Common myeloid progenitor, CD34-positive (primary cell): Measurements from ENCODE around the gene KCTD16.

ENCODE experiments used
- CTCF ChIA-PET: fragments of 350-600 bp; sonication (Branson Sonifier 250); formaldehyde crosslinking; loops from one replicate; lab custom pipeline; 2021; ENCODE audit warnings: antibody characterized with exemption; lab: Charles Lee
- POLR2A ChIA-PET: fragments of 350-600 bp; sonication (Branson Sonifier 250); formaldehyde crosslinking; loops from one replicate; lab custom pipeline; 2021; ENCODE audit warnings: antibody characterized with exemption; lab: Charles Lee
- DNase-seq, 3 donors: peaks; one replicate each; pipeline versions ENCODE4 v3.0.0 to v3.0.0-alpha.2; 2013
- H3K27ac ChIP-seq, 2 experiments: 1 replicate in 1 of 2; 2 replicates in 1 of 2; pipeline ENCODE4 v1.7.0; 2013; ENCODE audit warnings: inconsistent platforms in 2 of 2, low read length in 2 of 2, mild to moderate bottlenecking in 2 of 2, low read depth in 1 of 2, moderate library complexity in 1 of 2; ENCODE audit not compliant: severe bottlenecking in 2 of 2, insufficient read depth in 1 of 2, poor library complexity in 1 of 2
- H3K27me3 ChIP-seq, 5 experiments: replicated peaks in 2 of 5; 1 replicate in 3 of 5; 2 replicates in 2 of 5; pipeline versions ENCODE4 v1.6.1 to v1.7.0; 2013; ENCODE audit warnings: low read length in 4 of 5, mild to moderate bottlenecking in 2 of 5, moderate library complexity in 2 of 5, inconsistent platforms in 1 of 5; ENCODE audit not compliant: insufficient read depth in 5 of 5, control insufficient read depth in 4 of 5
- H3K36me3 ChIP-seq, 4 experiments: 1 replicate in 2 of 4; 2 replicates in 2 of 4; pipeline versions ENCODE4 v1.6.1 to v1.7.0; 2013; ENCODE audit warnings: low read length in 3 of 4, control low read depth in 1 of 4, mild to moderate bottlenecking in 1 of 4; ENCODE audit not compliant: control insufficient read depth in 4 of 4, insufficient read depth in 4 of 4
- H3K4me1 ChIP-seq, 4 experiments: 1 replicate in 3 of 4; 2 replicates in 1 of 4; pipeline versions ENCODE4 v1.6.1 to v1.7.1; 2013; ENCODE audit warnings: low read length in 3 of 4, mild to moderate bottlenecking in 3 of 4, control low read depth in 1 of 4, inconsistent platforms in 1 of 4, moderate library complexity in 1 of 4; ENCODE audit not compliant: control insufficient read depth in 4 of 4, insufficient read depth in 4 of 4; ENCODE audit errors: control extremely low read depth in 1 of 4
- H3K4me3 ChIP-seq, 7 experiments: 1 replicate in 4 of 7; 2 replicates in 3 of 7; pipeline versions ENCODE4 v1.5.1 to v1.7.0; 2013; ENCODE audit warnings: mild to moderate bottlenecking in 7 of 7, low read length in 6 of 7, moderate library complexity in 6 of 7, inconsistent platforms in 2 of 7, low read depth in 2 of 7, control low read depth in 1 of 7; ENCODE audit not compliant: insufficient read depth in 4 of 7, control insufficient read depth in 1 of 7; ENCODE audit errors: extremely low read depth in 1 of 7
- H3K9me3 ChIP-seq, 5 experiments: 1 replicate in 4 of 5; 2 replicates in 1 of 5; pipeline versions ENCODE4 v1.6.1 to v1.7.1; 2013; ENCODE audit warnings: low read length in 4 of 5, mild to moderate bottlenecking in 2 of 5, inconsistent platforms in 1 of 5, low read depth in 1 of 5, moderate library complexity in 1 of 5; ENCODE audit not compliant: control insufficient read depth in 4 of 5, insufficient read depth in 2 of 5; ENCODE audit errors: control extremely low read depth in 1 of 5
- WGBS: methylation state at CpG from one replicate; pipeline ENCODE4 v1.1.5; 2013; ENCODE audit not compliant: insufficient coverage; 5-methylcytosine and 5-hydroxymethylcytosine counted together

The KCTD16 gene

GRCh38 chr5:144219869-144220268, 49.2 kb downstream of the KCTD16 start:
- Histone ChIP-seq H3K36me3 (no peaks in the 10 kb centered on the region), H3K27me3 (no peaks in the 10 kb centered on the region), H3K4me3 (no peak overlapping the region), H3K27ac (no peak overlapping the region), H3K4me1 (no peaks in the 10 kb centered on the region), H3K9me3 (no peaks in the 10 kb centered on the region)
- ChIA-PET CTCF (no interaction called here), POLR2A (no interaction called here)
- WGBS = 86% methylated on average over 3 of the region's 3 CpGs
- DNase-seq = no peak

DNA sequence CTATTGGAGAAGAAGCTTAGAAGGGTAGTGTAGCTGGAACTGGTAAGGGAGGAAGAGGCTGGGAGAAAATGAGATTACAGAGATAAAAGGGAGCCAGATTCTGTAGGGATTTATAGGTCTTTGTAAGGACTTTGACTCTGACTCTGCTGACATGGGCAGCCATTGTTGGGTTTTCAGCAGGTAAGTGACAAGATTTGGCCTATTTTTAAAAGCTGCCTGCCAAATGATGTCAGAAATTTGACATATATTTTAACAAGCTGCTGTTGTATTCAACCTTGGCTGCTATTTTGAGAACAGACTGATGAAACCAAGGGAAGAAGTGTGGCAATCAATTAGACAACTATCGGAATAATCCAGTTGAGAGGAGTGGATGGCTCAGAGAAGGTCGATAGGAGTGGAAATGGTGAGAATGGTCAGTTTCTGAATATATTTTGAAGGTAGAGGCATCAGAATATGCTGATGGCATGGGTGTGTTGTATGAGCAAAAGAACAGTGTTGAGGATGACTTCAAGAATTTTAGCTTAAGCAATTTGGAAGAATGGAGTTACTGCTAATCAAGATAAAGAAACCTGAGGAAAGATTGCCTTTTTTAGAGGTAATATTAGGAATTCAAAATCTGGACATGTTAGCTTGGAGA, 56.8 kb downstream of the KCTD16 start:
- Histone ChIP-seq H3K27ac (no peak overlapping the region), H3K4me1 (no peaks in the 10 kb centered on the region), H3K9me3 (no peaks in the 10 kb centered on the region), H3K27me3 (no peaks in the 10 kb centered on the region), H3K4me3 (no peak overlapping the region), H3K36me3 (no peaks in the 10 kb centered on the region)
- POLR2A ChIA-PET = no interaction called here
- DNase-seq = no peak
- CTCF ChIA-PET = no interaction called here
- WGBS = 100% methylated on average over 2 of the region's 2 CpGs

DNA sequence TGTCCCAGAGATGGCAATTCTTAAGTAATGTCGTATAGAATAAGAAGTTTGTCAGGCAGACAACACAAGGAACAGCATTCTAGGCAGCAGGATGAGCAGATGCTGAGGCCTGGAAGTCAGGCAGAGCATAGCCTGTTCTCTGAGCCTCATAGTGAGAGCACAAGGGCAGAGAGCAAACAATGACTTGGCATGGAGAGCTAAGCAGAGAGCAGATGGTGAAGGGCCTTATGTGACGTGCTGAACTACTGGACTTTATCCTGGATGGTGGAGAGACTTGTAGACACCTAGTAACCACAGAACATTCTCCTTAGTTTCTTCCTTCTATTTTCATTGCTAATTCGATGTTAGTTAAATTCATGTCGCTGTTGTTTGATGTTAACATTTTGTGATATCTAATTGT, 60.1 kb downstream of the KCTD16 start:
- Histone ChIP-seq H3K36me3 (no peaks in the 10 kb centered on the region), H3K9me3 (no peaks in the 10 kb centered on the region), H3K27ac (no peak overlapping the region), H3K27me3 (no peaks in the 10 kb centered on the region), H3K4me1 (no peaks in the 10 kb centered on the region), H3K4me3 (no peak overlapping the region)
- POLR2A ChIA-PET = no interaction called here
- CTCF ChIA-PET = no interaction called here
- DNase-seq = no peak
- 80% methylated on average over 1 of the region's 4 CpGs for WGBS

DNA sequence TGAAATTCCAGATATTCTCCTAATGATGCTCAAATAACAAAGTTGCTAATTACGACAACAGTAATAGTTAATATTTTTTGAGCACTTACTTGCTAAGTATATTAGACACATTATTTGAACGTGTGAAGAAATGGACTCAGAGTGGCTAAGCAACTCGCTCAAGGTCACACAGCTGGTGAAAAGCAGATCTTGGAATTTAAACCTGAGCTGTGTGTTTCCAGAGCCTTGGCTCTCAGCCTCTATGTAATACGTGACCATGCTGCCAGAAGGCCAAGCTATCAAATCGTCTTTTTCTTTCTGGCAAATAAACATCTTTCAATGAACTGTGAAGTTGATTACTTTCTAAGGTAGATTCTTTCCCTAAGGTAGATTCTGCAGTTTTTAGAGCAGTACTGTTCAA, 61.6 kb downstream of the KCTD16 start:
- CTCF ChIA-PET = no interaction called here
- Histone ChIP-seq H3K36me3 (no peaks in the 10 kb centered on the region), H3K4me3 (no peak overlapping the region), H3K9me3 (no peaks in the 10 kb centered on the region), H3K4me1 (no peaks in the 10 kb centered on the region), H3K27me3 (no peaks in the 10 kb centered on the region), H3K27ac (no peak overlapping the region)
- POLR2A ChIA-PET = no interaction called here
- DNase-seq = no peak
- WGBS = 100% methylated on average over 4 of the region's 5 CpGs

DNA sequence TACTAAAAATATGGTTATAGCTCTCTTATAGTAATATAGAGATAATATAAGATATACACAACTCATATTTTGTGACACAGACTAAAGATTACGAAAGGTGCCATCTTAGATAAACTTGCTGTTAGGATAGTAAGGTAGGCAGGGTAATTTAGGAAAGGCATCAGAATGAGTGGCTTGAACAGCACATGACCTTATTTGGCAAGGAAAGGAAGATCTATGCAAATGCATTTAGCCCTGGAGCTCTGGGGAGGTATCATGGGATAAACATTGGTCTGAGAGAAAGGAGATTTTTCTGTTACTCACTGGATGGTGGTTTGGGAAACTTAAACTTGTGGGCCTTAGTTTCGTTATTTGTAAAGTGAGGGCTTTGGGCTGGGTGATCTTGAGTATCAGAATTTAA, 65.8 kb downstream of the KCTD16 start:
- POLR2A ChIA-PET = no interaction called here
- WGBS = 100% methylated on average over 1 of the region's 2 CpGs
- no peaks in the 10 kb centered on the region for H3K27me3 ChIP-seq
- no peak for DNase-seq
- H3K9me3 ChIP-seq = no peaks in the 10 kb centered on the region
- H3K4me3 ChIP-seq = no peak overlapping the region
- no peak overlapping the region for H3K27ac ChIP-seq
- H3K4me1 ChIP-seq = no peaks in the 10 kb centered on the region
- no peaks in the 10 kb centered on the region for H3K36me3 ChIP-seq
- CTCF ChIA-PET = no interaction called here

DNA sequence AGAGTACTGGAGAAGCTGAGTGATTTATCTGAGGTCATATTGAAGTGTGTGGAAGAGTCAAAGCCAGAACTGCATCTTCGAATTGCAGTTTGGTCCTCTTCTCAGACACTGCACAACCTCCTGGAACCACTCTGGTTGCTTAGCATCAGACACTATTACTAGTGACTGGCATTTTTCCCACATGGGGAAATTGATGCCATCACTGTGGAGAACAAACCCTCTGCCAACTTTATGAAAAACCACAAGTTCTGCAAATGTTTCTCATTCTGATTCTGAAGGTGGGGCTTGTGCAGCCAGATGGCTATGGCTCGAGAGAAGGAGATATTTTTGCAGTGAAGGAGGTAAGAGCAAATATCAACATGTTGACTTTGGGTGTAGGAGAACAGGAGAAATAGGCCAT, 67.2 kb downstream of the KCTD16 start:
- CTCF ChIA-PET = no interaction called here
- H3K27me3 ChIP-seq = no peaks in the 10 kb centered on the region
- DNase-seq = peak; percentile 27 to 78 (median 75)

DNA sequence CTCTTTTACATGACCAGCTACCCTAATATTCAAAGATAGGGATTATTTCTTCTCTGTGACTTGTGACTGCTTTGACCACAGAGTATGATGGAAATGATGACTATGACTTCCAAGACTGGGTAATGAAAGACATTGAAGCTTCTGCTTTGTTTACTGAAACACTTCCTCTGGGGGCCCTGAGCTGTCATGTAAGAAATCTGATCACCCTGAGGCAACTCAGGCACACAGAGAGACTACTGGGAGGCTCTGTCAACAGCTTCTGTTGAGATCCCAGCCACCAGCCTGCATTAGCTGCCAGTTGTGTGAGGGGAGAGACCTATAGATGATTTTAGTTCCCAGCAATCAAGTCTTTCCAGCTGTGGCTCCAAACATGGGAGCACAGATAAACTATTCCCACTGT, 76.5 kb downstream of the KCTD16 start:
- no peaks in the 10 kb centered on the region for H3K36me3 ChIP-seq
- no peaks in the 10 kb centered on the region for H3K9me3 ChIP-seq
- H3K27me3 ChIP-seq = peaks cover 0 to 2% (median 0%) of the 10 kb centered on the region in 5 experiments
- H3K4me3 ChIP-seq = no peak overlapping the region
- H3K27ac ChIP-seq = no peak overlapping the region
- no peak for DNase-seq
- H3K4me1 ChIP-seq = no peaks in the 10 kb centered on the region
- ChIA-PET CTCF (interaction anchor here (0.7 to 0.9 kb wide), 2 partner anchors 13 to 17 kb away, joined by 3 read pairs; no protein-coding TSS in a partner anchor), POLR2A (no interaction called here)

More for the DNA sequence above, 67.2 kb downstream of the KCTD16 start:
- POLR2A ChIA-PET = no interaction called here
- Histone ChIP-seq H3K4me1 (no peaks in the 10 kb centered on the region), H3K36me3 (no peaks in the 10 kb centered on the region), H3K4me3 (no peak overlapping the region), H3K9me3 (no peaks in the 10 kb centered on the region), H3K27ac (no peak overlapping the region)
- 12% methylated on average over 2 of the region's 2 CpGs for WGBS
